Measurements from ENCODE around the gene TNFSF15.

GRCh38 chr9:114737847-114738246, 68.0 kb downstream of the TNFSF15 start:
- TF ChIP-seq CTCF (IDR thresholded peaks at IDR 0.05) (no peak), EZH2phosphoT487 (IDR thresholded peaks at IDR 0.05) (no peak), EZH2 (IDR thresholded peaks at IDR 0.05) (no peak)

Measured in neural progenitor cell (in vitro differentiated cells).